ENCODE measurements around the gene ABCC9. TPM values are rescaled to one million over a fixed set of nuclear protein-coding genes. Genes with fewer than 3 reads are reported as not detected.

The ABCC9 gene
- total and polyA plus RNA-seq, 2 donors (not counting 3 experiments of a cell fraction or from before 2014, with no cell fraction given), result under 0.01 TPM; not detected in 1

DNA sequence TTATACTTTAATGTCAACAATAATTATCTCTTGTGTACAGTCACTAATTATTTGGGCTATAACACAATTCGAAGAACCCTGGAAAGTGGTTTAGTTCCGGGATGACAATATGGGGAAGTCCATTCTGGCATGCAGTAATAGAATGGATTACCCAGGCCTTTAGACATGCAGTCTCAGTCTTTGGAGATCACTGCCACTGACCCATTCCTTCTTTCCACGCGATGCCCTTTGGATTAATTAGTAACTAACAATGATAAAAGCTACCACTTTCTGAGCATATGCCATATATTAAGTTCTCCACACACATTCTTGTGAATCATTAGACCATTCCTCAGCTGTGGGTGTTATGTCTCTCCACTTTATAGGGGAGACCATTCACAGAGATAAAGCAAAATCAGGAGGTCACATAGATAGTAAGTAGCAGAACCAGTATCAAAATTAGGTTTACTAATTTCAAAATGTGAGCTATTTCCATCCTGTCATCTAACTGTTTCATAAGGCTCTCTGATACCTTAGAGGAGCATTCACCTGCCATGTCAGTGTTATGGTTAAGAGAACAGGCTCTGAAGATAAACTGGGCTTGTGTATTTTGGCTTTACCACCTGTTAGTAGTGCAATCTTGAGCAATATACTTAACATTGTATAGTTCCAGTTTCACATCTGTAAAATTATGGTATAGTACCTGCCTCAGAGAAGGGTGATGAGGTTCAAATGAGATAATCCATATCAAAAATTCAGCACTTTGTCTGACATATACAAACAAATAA is 139.5 kb downstream of the ABCC9 start:
- Histone ChIP-seq H3K79me2 (ENCODE audit: control insufficient read depth, insufficient read depth, low read length) (no peaks in the 10 kb centered on the region), H3K9ac (replicated peaks; ENCODE audit: extremely low read depth, insufficient read depth, low read length) (no peak overlapping the region), H3K4me2 (ENCODE audit: insufficient read depth, low read length) (no peak overlapping the region), H3K36me3 (ENCODE audit: control insufficient read depth in 2 of 2, extremely low read depth in 1 of 2, insufficient read depth in 2 of 2, low read length in 2 of 2) (no peaks in the 10 kb centered on the region), H2AFZ (ENCODE audit: low read depth, low read length) (no peak overlapping the region), H4K20me1 (replicated peaks; ENCODE audit: control insufficient read depth, extremely low read depth, insufficient read depth, low read length) (no peaks in the 10 kb centered on the region), H3K9me1 (replicated peaks; ENCODE audit: control insufficient read depth, extremely low read depth, insufficient read depth, low read length) (no peaks in the 10 kb centered on the region), H3K27me3 (ENCODE audit: control insufficient read depth in 2 of 2, insufficient read depth in 2 of 2, low read length in 2 of 2) (no peaks in the 10 kb centered on the region), H3K9me3 (replicated peaks; ENCODE audit: control insufficient read depth, insufficient read depth, low read length) (no peaks in the 10 kb centered on the region), H3K27ac (ENCODE audit: insufficient read depth, low read depth, low read length) (no peak overlapping the region), H3K4me1 (ENCODE audit: control insufficient read depth, extremely low read depth, insufficient read depth, low read length) (no peaks in the 10 kb centered on the region), H3K4me3 (replicated peaks in 1 of 3; ENCODE audit: insufficient read depth in 1 of 3, low read depth in 1 of 3, low read length in 3 of 3) (no peak overlapping the region)
- FAIRE-seq, result no peak
- CTCF ChIA-PET, result no interaction called here
- no TSS peak for BruUV-seq (replicated peaks)
- POLR2A ChIA-PET, result no interaction called here
- no peak for DNase-seq (ENCODE audit: low read depth, low spot score)
- dilution Hi-C loops (cut with MboI; ENCODE audit: extremely low pct_ligation_motif_present, low sequenced_read_pairs), result no loop called here
- intact Hi-C loops (cut with micrococcal nuclease), result no loop called here
- TF ChIP-seq EZH2 (IDR thresholded peaks at IDR 0.05; ENCODE audit: borderline replicate concordance, low read depth, low read length, severe bottlenecking) (no peak), JUN (IDR thresholded peaks at IDR 0.05; ENCODE audit: borderline replicate concordance, insufficient read depth, insufficient read length, low read depth) (no peak), POLR2A (IDR thresholded peaks at IDR 0.05; ENCODE audit: low read depth, low read length) (no peak), POLR2AphosphoS5 (IDR thresholded peaks at IDR 0.05; ENCODE audit: insufficient read depth, low read depth, low read length) (no peak), FOS (IDR thresholded peaks at IDR 0.05; ENCODE audit: borderline replicate concordance, insufficient read depth, low read length) (no peak), MYC (IDR thresholded peaks at IDR 0.05; ENCODE audit: low read depth, low read length) (no peak), GATA2 (IDR thresholded peaks at IDR 0.05; ENCODE audit: insufficient read depth, insufficient read length, low read depth, low read length) (no peak)
- TF ChIP-seq, protein P1, sequence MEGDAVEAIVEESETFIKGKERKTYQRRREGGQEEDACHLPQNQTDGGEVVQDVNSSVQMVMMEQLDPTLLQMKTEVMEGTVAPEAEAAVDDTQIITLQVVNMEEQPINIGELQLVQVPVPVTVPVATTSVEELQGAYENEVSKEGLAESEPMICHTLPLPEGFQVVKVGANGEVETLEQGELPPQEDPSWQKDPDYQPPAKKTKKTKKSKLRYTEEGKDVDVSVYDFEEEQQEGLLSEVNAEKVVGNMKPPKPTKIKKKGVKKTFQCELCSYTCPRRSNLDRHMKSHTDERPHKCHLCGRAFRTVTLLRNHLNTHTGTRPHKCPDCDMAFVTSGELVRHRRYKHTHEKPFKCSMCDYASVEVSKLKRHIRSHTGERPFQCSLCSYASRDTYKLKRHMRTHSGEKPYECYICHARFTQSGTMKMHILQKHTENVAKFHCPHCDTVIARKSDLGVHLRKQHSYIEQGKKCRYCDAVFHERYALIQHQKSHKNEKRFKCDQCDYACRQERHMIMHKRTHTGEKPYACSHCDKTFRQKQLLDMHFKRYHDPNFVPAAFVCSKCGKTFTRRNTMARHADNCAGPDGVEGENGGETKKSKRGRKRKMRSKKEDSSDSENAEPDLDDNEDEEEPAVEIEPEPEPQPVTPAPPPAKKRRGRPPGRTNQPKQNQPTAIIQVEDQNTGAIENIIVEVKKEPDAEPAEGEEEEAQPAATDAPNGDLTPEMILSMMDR (IDR thresholded peaks at IDR 0.05; ENCODE audit: extremely low read depth in 1 of 2, insufficient read depth in 1 of 2, low read depth in 1 of 2, low read length in 2 of 2), result no peak
- TF ChIP-seq, protein P2, sequence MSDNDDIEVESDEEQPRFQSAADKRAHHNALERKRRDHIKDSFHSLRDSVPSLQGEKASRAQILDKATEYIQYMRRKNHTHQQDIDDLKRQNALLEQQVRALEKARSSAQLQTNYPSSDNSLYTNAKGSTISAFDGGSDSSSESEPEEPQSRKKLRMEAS (IDR thresholded peaks at IDR 0.05; ENCODE audit: insufficient read depth, insufficient read length), result no peak
